K562 (cell line): ENCODE results near the gene MYO1D. TPM values are rescaled to one million over a fixed set of nuclear protein-coding genes. Genes with fewer than 3 reads are reported as not detected.

Source experiments
- BCLAF1 ChIP-seq, 2 experiments: fragments of 450-650 bp in 1 of 2; IDR thresholded peaks; 2 replicates each; pipeline ENCODE4 v1.6.1; 2011 to 2017; ENCODE audit warnings: low read depth in 2 of 2, antibody characterized with exemption in 1 of 2, borderline replicate concordance in 1 of 2, low read length in 1 of 2, mild to moderate bottlenecking in 1 of 2, mixed read lengths in 1 of 2; ENCODE audit not compliant: control insufficient read depth in 1 of 2
- DDX20 ChIP-seq: fragments of 450-650 bp; IDR thresholded peaks from 2 replicates; pipeline ENCODE4 v1.6.1; 2016; ENCODE audit warnings: missing genetic modification characterization, low read depth, mild to moderate bottlenecking, missing compliant biosample characterization, moderate library complexity
- GTF2B ChIP-seq: IDR thresholded peaks from 2 replicates; pipeline ENCODE4 v1.6.1; 2011; ENCODE audit not compliant: insufficient read length; ENCODE audit errors: extremely low read depth
- GTF2E2 ChIP-seq: fragments of 200-800 bp; sonication (Bioruptor generic); IDR thresholded peaks from 2 replicates; pipeline ENCODE4 v1.6.1; 2016; ENCODE audit warnings: missing genetic modification characterization, missing compliant biosample characterization
- MEIS2 ChIP-seq: fragments of 450-650 bp; IDR thresholded peaks from 2 replicates; pipeline ENCODE4 v1.6.1; 2014; ENCODE audit warnings: mild to moderate bottlenecking; ENCODE audit not compliant: partially characterized antibody
- PBX2 ChIP-seq, 2 experiments: IDR thresholded peaks in 1 of 2; conservative IDR thresholded peaks in 1 of 2; 2 replicates each; pipeline ENCODE4 v1.6.1; 2016; ENCODE audit warnings: low read depth in 2 of 2, mild to moderate bottlenecking in 1 of 2, missing compliant biosample characterization in 1 of 2, missing genetic modification characterization in 1 of 2, moderate library complexity in 1 of 2
- SMAD2 ChIP-seq: fragments of 150-350 bp; IDR thresholded peaks from 2 replicates; pipeline ENCODE4 v1.6.1; 2014; ENCODE audit warnings: low read depth, mild to moderate bottlenecking, low read length
- THAP7 ChIP-seq: fragments of 250-450 bp; sonication (Bioruptor Pico); IDR thresholded peaks from 2 replicates; pipeline ENCODE4 v1.5.0; 2021
- ZNF143 ChIP-seq: sonication (generic); formaldehyde crosslinking; IDR thresholded peaks from 2 replicates; pipeline ENCODE4 v1.9.0; 2022; ENCODE audit warnings: mild to moderate bottlenecking, missing genetic modification reagents
- ZNF232 ChIP-seq: sonication (generic); formaldehyde crosslinking; IDR thresholded peaks from 2 replicates; pipeline ENCODE4 v1.8.0; 2022; ENCODE audit warnings: mild to moderate bottlenecking, missing genetic modification reagents
- ZNF3 ChIP-seq: fragments of 250-450 bp; sonication (Bioruptor Pico); IDR thresholded peaks from 2 replicates; pipeline ENCODE4 v1.5.0; 2021; ENCODE audit warnings: mild to moderate bottlenecking, moderate library complexity
- ZNF324 ChIP-seq: fragments of 250-450 bp; sonication (Bioruptor Pico); IDR thresholded peaks from 2 replicates; pipeline ENCODE4 v1.4.0; 2020; ENCODE audit warnings: mild to moderate bottlenecking
- ZNF398 ChIP-seq: fragments of 250-450 bp; sonication (Bioruptor Pico); IDR thresholded peaks from 2 replicates; pipeline ENCODE4 v1.8.0; 2021; ENCODE audit warnings: moderate library complexity, mild to moderate bottlenecking, inconsistent platforms
- polyA plus RNA-seq, 8 experiments: library from polyadenylated mRNA; depleted of rRNA in 4 of 8; stranded (reverse) in 5 of 8; unstranded in 3 of 8; fragments of >200 nt; fragmentation: Nextera tagmentation in 2 of 8; fragmentation: Illumina TruSeq in 1 of 8; extraction: Ambion mirVana in 2 of 8; extraction: Trizol in 1 of 8; gene quantifications; 2 replicates each; pipeline versions ENCODE4 v1.2.1 to v1.2.3, GENCODE V29; 2011 to 2014; ENCODE audit warnings: inconsistent platforms in 1 of 8, missing spikeins in 1 of 8
- total RNA-seq, 7 experiments: library from RNA; depleted of rRNA in 6 of 7; stranded (reverse); fragments of >200 nt in 6 of 7; fragmentation: Illumina TruSeq in 2 of 7; extraction: Trizol in 2 of 7; gene quantifications; 2 replicates each; pipeline versions ENCODE4 v1.2.1 to v1.2.3, GENCODE V29; 2011 to 2021; ENCODE audit warnings: low replicate concordance in 1 of 7
- TF ChIP-seq, protein P1 (sequence below): fragments of 450-650 bp; IDR thresholded peaks from 2 replicates; pipeline ENCODE4 v1.6.1; 2014; ENCODE audit warnings: low read depth, mild to moderate bottlenecking, moderate library complexity, borderline replicate concordance

Gene MYO1D
- total and polyA plus RNA-seq, 9 of the 15 experiments (the other 6 are each of a cell fraction or from before 2014, with no cell fraction given): 2.1 to 71.2 (median 45.4) TPM

DNA sequence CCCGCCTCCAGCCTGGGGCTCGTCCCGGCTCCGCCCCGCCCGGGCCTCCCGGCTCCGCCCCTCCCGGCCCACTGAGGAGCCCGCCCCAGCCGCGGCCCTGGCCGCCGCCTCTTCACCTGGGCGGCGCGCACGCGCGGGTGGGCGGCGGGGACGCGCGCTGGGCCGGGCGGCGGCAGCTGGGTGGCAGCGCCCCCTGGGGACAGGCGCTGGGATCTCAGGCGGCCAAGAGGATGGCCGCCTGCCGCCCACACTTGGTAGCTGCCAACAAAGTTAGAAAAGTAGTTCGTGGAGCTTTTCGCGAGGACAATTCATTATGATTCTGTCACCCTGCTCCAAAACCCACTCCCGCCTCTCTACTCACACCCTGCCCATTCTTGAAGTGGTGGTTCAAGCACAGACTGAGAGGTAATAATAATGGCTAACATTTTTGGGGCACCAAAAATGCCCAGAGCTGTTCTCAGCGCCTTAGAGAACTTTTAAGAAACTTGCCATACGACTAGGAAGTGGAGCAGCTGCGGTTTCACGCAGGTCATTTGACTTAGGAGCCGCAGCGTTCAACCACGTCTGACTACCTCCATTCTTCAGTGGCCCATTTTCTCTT is 340 bp upstream of the MYO1D start (continued):
- TF ChIP-seq, protein P1, sequence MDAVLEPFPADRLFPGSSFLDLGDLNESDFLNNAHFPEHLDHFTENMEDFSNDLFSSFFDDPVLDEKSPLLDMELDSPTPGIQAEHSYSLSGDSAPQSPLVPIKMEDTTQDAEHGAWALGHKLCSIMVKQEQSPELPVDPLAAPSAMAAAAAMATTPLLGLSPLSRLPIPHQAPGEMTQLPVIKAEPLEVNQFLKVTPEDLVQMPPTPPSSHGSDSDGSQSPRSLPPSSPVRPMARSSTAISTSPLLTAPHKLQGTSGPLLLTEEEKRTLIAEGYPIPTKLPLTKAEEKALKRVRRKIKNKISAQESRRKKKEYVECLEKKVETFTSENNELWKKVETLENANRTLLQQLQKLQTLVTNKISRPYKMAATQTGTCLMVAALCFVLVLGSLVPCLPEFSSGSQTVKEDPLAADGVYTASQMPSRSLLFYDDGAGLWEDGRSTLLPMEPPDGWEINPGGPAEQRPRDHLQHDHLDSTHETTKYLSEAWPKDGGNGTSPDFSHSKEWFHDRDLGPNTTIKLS: no peak
- TF ChIP-seq DDX20 (no peak), GTF2E2 (tag) (no peak), MEIS2 (peak; percentile 38), ZNF398 (CRISPR knock-in tag) (no peak), ZNF232 (no peak), ZNF3 (CRISPR knock-in tag) (no peak), SMAD2 (no peak), BCLAF1 (IDR thresholded peaks at IDR 0.05; ENCODE audit: borderline replicate concordance in 1 of 2, control insufficient read depth in 1 of 2, low read depth in 2 of 2, low read length in 1 of 2) (no peak), THAP7 (CRISPR knock-in tag) (no peak), ZNF143 (CRISPR knock-in tag) (no peak), GTF2B (no peak), PBX2 (CRISPR knock-in tag; IDR thresholded peaks at IDR 0.05; ENCODE audit: low read depth) (no peak), PBX2 (tag; conservative IDR thresholded peaks at IDR 0.05; ENCODE audit: low read depth) (peak; percentile 50), ZNF324 (no peak)
